Thoracic aorta (tissue), 2 donors: ENCODE data around the gene FAM13A. TPM values are rescaled to one million over a fixed set of nuclear protein-coding genes. Genes with fewer than 3 reads are reported as not detected.

Experiments used
- ATAC-seq: fragments of 150-250 bp; one replicate; pipeline ENCODE4 v1.8.0; 2017; ENCODE audit warnings: low read depth; ENCODE audit not compliant: insufficient number of reproducible peaks, low FRiP score
- DNase-seq: peaks from one replicate; pipeline ENCODE4 v3.0.0-alpha.2; 2020; ENCODE audit warnings: low spot score
- H3K27ac ChIP-seq, 2 donors: fragments of 200-600 bp; sonication (generic); 1 replicate in 1 of 2; 2 replicates in 1 of 2; pipeline ENCODE4 v1.5.1; 2016; ENCODE audit warnings: mild to moderate bottlenecking in 2 of 2, moderate library complexity in 2 of 2
- H3K27me3 ChIP-seq: fragments of 200-600 bp; sonication (generic); replicated peaks from 2 replicates; pipeline ENCODE4 v1.6.0; 2016; ENCODE audit warnings: mild to moderate bottlenecking; ENCODE audit not compliant: insufficient read depth
- H3K36me3 ChIP-seq: fragments of 200-600 bp; sonication (generic); one replicate; pipeline ENCODE4 v1.5.1; 2016
- H3K4me1 ChIP-seq, 2 donors: fragments of 200-600 bp; sonication (generic); 1 replicate in 1 of 2; 2 replicates in 1 of 2; pipeline versions ENCODE4 v1.5.1 to v1.6.0; 2016; ENCODE audit warnings: low read depth in 2 of 2, mild to moderate bottlenecking in 1 of 2; ENCODE audit not compliant: control insufficient read depth in 1 of 2
- H3K4me3 ChIP-seq: fragments of 200-600 bp; sonication (generic); 2 replicates; pipeline ENCODE4 v1.5.1; 2016; ENCODE audit warnings: mild to moderate bottlenecking
- H3K9me3 ChIP-seq: fragments of 200-600 bp; sonication (generic); 2 replicates; pipeline ENCODE4 v1.5.1; 2016
- CTCF ChIP-seq: fragments of 200-600 bp; sonication (generic); IDR thresholded peaks from one replicate; pipeline ENCODE4 v1.5.1; 2019; ENCODE audit warnings: antibody characterized with exemption
- total RNA-seq, 2 donors: library from RNA; depleted of rRNA; stranded (reverse); fragments of >200 nt; gene quantifications; one replicate each; pipeline versions ENCODE4 v1.1.0 to v1.2.3, GENCODE V29; 2016

Gene FAM13A
- total RNA-seq = 10 to 100 TPM; 27.3 to 32.5 TPM

DNA sequence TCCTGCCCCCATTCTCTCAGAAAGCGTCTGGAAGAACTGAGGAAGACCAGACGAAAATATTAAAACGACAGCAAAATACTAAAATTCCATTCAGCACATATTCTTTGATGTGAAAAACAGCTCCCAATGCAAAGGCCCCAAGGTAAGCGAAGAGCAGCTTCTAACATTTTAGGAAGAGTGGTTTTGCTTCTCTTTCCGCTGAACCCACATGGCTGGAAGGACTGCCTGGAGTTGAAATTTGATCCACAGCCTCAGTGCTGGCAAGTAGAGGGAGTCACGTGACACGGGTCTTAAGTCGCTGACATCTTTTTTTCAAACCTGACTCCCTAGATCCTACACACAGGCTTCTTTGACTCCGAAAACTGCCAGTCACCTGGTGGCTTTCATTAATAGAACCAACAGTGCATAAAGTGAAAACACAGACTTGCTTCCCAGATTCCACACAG is at the start of gene FAM13A:
FAM13A (minus strand) TSS at position 233 of the 446 bp plus-strand sequence; CDS start at position 12, 221 bp downstream.
- ATAC-seq = peak; percentile 100

DNA sequence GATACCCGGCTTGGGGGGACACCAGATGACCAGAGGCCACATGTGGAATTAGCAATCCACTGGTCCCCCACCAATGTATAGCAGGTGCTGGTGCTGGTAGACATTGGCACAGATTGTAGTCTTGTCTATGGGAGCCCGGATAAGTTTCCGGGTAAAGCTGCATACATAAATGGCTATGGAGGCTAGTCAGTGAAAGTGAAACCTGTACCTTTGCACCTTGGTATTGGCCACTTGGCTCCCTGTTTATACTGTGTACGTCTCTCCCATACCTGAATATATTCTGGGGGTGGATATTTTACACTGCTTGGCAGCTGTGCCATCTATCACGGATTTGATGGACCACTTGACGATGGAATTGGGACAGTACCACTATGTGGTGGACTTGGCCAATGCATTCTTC is 48.7 kb upstream of the FAM13A start:
- Histone ChIP-seq H3K9me3 (no peaks in the 10 kb centered on the region), H3K27ac (no peak overlapping the region), H3K4me3 (no peak overlapping the region), H3K27me3 (no peaks in the 10 kb centered on the region), H3K4me1 (peaks cover 0 to 4% of the 10 kb centered on the region in 2 donors), H3K36me3 (no peaks in the 10 kb centered on the region)
- no peak for ATAC-seq
- no peak for TF ChIP-seq CTCF
- no peak for DNase-seq

More for the DNA sequence above, at the start of gene FAM13A:
- peak; percentile 59 for DNase-seq
- no peaks in the 10 kb centered on the region for H3K9me3 ChIP-seq
- no peaks in the 10 kb centered on the region for H3K27me3 ChIP-seq
- no peak for TF ChIP-seq CTCF
- H3K4me1 ChIP-seq = peaks cover 10 to 36% of the 10 kb centered on the region in 2 donors
- H3K4me3 ChIP-seq = peak within 1 kb of the TSS; percentile 70
- H3K36me3 ChIP-seq = no peaks in the 10 kb centered on the region
- peak within 1 kb of the TSS; percentile 51 to 55 for H3K27ac ChIP-seq

- Histone ChIP-seq H3K27ac (no peak overlapping the region), H3K9me3 (no peaks in the 10 kb centered on the region), H3K27me3 (no peaks in the 10 kb centered on the region), H3K36me3 (no peaks in the 10 kb centered on the region), H3K4me1 (no peaks in the 10 kb centered on the region), H3K4me3 (no peak overlapping the region)
- ATAC-seq = no peak
- no peak for DNase-seq
- TF ChIP-seq CTCF = no peak
Measured at GRCh38 chr4:89101256-89102161, 44.5 kb upstream of the FAM13A start.

- Histone ChIP-seq H3K9me3 (no peaks in the 10 kb centered on the region), H3K4me3 (no peak overlapping the region), H3K27me3 (no peaks in the 10 kb centered on the region), H3K27ac (no peak overlapping the region), H3K36me3 (no peaks in the 10 kb centered on the region), H3K4me1 (no peaks in the 10 kb centered on the region)
- DNase-seq = no peak
- ATAC-seq = no peak
- no peak for TF ChIP-seq CTCF
Measured at GRCh38 chr4:89100853-89101252, 43.9 kb upstream of the FAM13A start.

DNA sequence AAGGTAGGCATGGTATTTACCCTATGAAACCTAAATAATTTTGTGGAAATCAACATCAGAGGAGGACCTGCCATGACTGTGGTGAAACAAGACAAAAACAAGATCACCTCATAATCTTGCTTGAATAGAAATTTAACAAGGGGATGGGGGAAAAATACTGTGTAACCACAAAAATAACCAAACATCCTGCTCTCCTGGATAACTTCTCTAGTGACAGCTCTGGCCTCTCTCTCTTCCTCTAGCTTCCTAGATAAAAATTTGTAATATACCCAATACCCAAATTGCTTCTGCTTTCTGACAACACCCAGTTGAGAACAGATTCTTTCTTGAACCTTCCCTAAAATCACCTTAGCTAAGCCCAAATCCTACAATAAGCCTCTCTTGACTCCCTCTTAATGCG is 42.5 kb upstream of the FAM13A start:
- no peaks in the 10 kb centered on the region for H3K36me3 ChIP-seq
- no peaks in the 10 kb centered on the region for H3K27me3 ChIP-seq
- H3K4me1 ChIP-seq = no peaks in the 10 kb centered on the region
- no peak for DNase-seq
- H3K9me3 ChIP-seq = no peaks in the 10 kb centered on the region
- no peak for ATAC-seq
- H3K4me3 ChIP-seq = no peak overlapping the region
- no peak for TF ChIP-seq CTCF
- no peak overlapping the region for H3K27ac ChIP-seq
